ENCODE measurements around the gene ACIN1. TPM values are rescaled to one million over a fixed set of nuclear protein-coding genes. Genes with fewer than 3 reads are reported as not detected.

Gene ACIN1
- total and polyA plus RNA-seq, 9 of the 15 experiments (the other 6 are each of a cell fraction or from before 2014, with no cell fraction given): 5.0 to 196 (median 129) TPM

- TF ChIP-seq MLLT1 (IDR thresholded peaks at IDR 0.05): 0 out of 4 replicates have a peak, but pooled peaks of 1 of the 2 experiments have one; percentile 40
- TF ChIP-seq MTA2 (IDR thresholded peaks at IDR 0.05; ENCODE audit: low read depth): peak; percentile 76
- TF ChIP-seq RNF2 (IDR thresholded peaks at IDR 0.05): peak; percentile 35; the same call in 1 of the 2 replicates
- no peak for TF ChIP-seq FOXK1 (CRISPR knock-in tag; IDR thresholded peaks at IDR 0.05; ENCODE audit: borderline replicate concordance)
- peak; percentile 95 for TF ChIP-seq ZNF384 (IDR thresholded peaks at IDR 0.05; ENCODE audit: low read depth, low read length)
- TF ChIP-seq EP300 (IDR thresholded peaks at IDR 0.05; ENCODE audit: low read length): peak; percentile 76
- TF ChIP-seq NBN (IDR thresholded peaks at IDR 0.05; ENCODE audit: low read depth): peak; percentile 45; the same call in 1 of the 2 replicates
- TF ChIP-seq CTBP1 (IDR thresholded peaks at IDR 0.05; ENCODE audit: borderline replicate concordance): peak; percentile 91
- peak; percentile 70; the same call in 1 of the 2 replicates for TF ChIP-seq CREM (IDR thresholded peaks at IDR 0.05; ENCODE audit: low read depth)
- peak; percentile 46 for TF ChIP-seq HNRNPLL (IDR thresholded peaks at IDR 0.05; ENCODE audit: low read depth, low read length, poor library complexity, severe bottlenecking)
- TF ChIP-seq MYNN (IDR thresholded peaks at IDR 0.05): peak; percentile 57; the same call in 1 of the 2 replicates
- TF ChIP-seq MYNN (CRISPR knock-in tag; IDR thresholded peaks at IDR 0.05): no peak
- TF ChIP-seq MYC (IDR thresholded peaks at IDR 0.05; ENCODE audit: low read depth, low read length): peak; percentile 48; the same call in 1 of the 2 replicates
- no peak for TF ChIP-seq MYC (CRISPR knock-in tag; IDR thresholded peaks at IDR 0.05; ENCODE audit: borderline replicate concordance, low read depth)
- peak; percentile 92 for TF ChIP-seq TCF3 (CRISPR knock-in tag; IDR thresholded peaks at IDR 0.05)
- peak; percentile 74; the same call in 1 of the 2 replicates for TF ChIP-seq ZEB2 (IDR thresholded peaks at IDR 0.05)
- peak in 1 of 3 experiments; percentile 40 for TF ChIP-seq YY1 (IDR thresholded peaks at IDR 0.05; ENCODE audit: borderline replicate concordance in 1 of 3, control insufficient read depth in 1 of 3, extremely low read depth in 1 of 3, insufficient read depth in 3 of 3, insufficient read length in 1 of 3, insufficient replicate concordance in 2 of 3, low read depth in 1 of 3, low read length in 2 of 3)
- no peak for TF ChIP-seq ZNF354B (CRISPR knock-in tag; IDR thresholded peaks at IDR 0.05)
- peak; percentile 82 for TF ChIP-seq EHMT2 (IDR thresholded peaks at IDR 0.05)
- no peak for TF ChIP-seq OTX1 (CRISPR knock-in tag; IDR thresholded peaks at IDR 0.05)
- TF ChIP-seq FOXM1 (IDR thresholded peaks at IDR 0.05; ENCODE audit: low read depth): peak; percentile 45; the same call in 1 of the 2 replicates
- TF ChIP-seq FOXM1 (CRISPR knock-in tag; IDR thresholded peaks at IDR 0.05; ENCODE audit: low read depth): no peak
- TF ChIP-seq SMARCA4 (IDR thresholded peaks at IDR 0.05): peak; percentile 92
- peak; percentile 69 for TF ChIP-seq STAT5A (IDR thresholded peaks at IDR 0.05; ENCODE audit: borderline replicate concordance, low read length)
- no peak for TF ChIP-seq NR2C1 (IDR thresholded peaks at IDR 0.05)
- 0 out of 2 replicates have a peak, but pooled peaks have one; percentile 14 for TF ChIP-seq NR2C1 (tag; IDR thresholded peaks at IDR 0.05)
- peak; percentile 87 for TF ChIP-seq POLR2AphosphoS5 (IDR thresholded peaks at IDR 0.05; ENCODE audit: control insufficient read depth, insufficient read depth, low read depth, low read length)
- peak; percentile 80 for TF ChIP-seq SMARCE1 (IDR thresholded peaks at IDR 0.05)
These were observed 74.5 kb downstream of the ACIN1 start (continued) for GRCh38 chr14:23020143-23021128.

Data from K562 (cell line).